K562 (cell line): ENCODE results near the gene RASGEF1C. TPM values are rescaled to one million over a fixed set of nuclear protein-coding genes. Genes with fewer than 3 reads are reported as not detected.

Source experiments
- BRF2 ChIP-seq: IDR thresholded peaks from 3 replicates; pipeline ENCODE4 v1.6.1; 2011; ENCODE audit warnings: borderline replicate concordance, mild to moderate bottlenecking; ENCODE audit not compliant: insufficient read length, insufficient read depth
- CUX1 ChIP-seq: fragments of 200-800 bp; sonication (Bioruptor generic); IDR thresholded peaks from 2 replicates; pipeline ENCODE4 v1.6.1; 2016; ENCODE audit warnings: missing genetic modification characterization, missing compliant biosample characterization
- ERF ChIP-seq: fragments of 450-650 bp; formaldehyde crosslinking; IDR thresholded peaks from 2 replicates; pipeline ENCODE4 v1.4.0; 2020; ENCODE audit warnings: mild to moderate bottlenecking, mixed read lengths
- JUNB ChIP-seq: fragments of 450-650 bp; formaldehyde crosslinking; conservative IDR thresholded peaks from 2 replicates; pipeline ENCODE4 v1.4.0; 2020; ENCODE audit warnings: mild to moderate bottlenecking
- NCOA6 ChIP-seq: fragments of 450-650 bp; IDR thresholded peaks from 2 replicates; pipeline ENCODE4 v1.6.1; 2017; ENCODE audit warnings: mild to moderate bottlenecking
- RNF2 ChIP-seq: sonication (generic); IDR thresholded peaks from 2 replicates; pipeline ENCODE4 v1.6.1; 2016
- SAFB ChIP-seq: fragments of 200-400 bp; formaldehyde crosslinking; IDR thresholded peaks from 2 replicates; pipeline ENCODE4 v1.6.1; 2017; ENCODE audit warnings: low read depth, low read length, borderline replicate concordance
- SIN3B ChIP-seq: fragments of 450-650 bp; IDR thresholded peaks from 2 replicates; pipeline ENCODE4 v1.6.1; 2017; ENCODE audit warnings: low read depth, mild to moderate bottlenecking, moderate library complexity
- SNAPC5 ChIP-seq: fragments of 250-450 bp; sonication (Bioruptor Pico); IDR thresholded peaks from 2 replicates; pipeline ENCODE4 v1.8.0; 2021; ENCODE audit warnings: moderate library complexity, mild to moderate bottlenecking, inconsistent platforms
- STAT5B ChIP-seq: fragments of 250-450 bp; sonication (Bioruptor Pico); IDR thresholded peaks from 2 replicates; pipeline ENCODE4 v1.8.0; 2021; ENCODE audit warnings: mild to moderate bottlenecking, inconsistent platforms
- TCF7 ChIP-seq: sonication (generic); IDR thresholded peaks from 2 replicates; pipeline ENCODE4 v1.6.1; 2016; ENCODE audit warnings: antibody characterized with exemption, borderline replicate concordance
- UBTF ChIP-seq, 2 experiments: IDR thresholded peaks; 2 replicates each; pipeline ENCODE4 v1.6.1; 2012; ENCODE audit warnings: improper control_type of control experiment in 2 of 2, low read depth in 2 of 2, low read length in 2 of 2, borderline replicate concordance in 1 of 2
- YY1 ChIP-seq, 3 experiments: IDR thresholded peaks; 2 replicates each; pipeline ENCODE4 v1.6.1; 2011; ENCODE audit warnings: low read length in 2 of 3, mild to moderate bottlenecking in 2 of 3, moderate library complexity in 2 of 3, borderline replicate concordance in 1 of 3, control low read depth in 1 of 3, low read depth in 1 of 3; ENCODE audit not compliant: insufficient read depth in 3 of 3, insufficient replicate concordance in 2 of 3, control insufficient read depth in 1 of 3, insufficient read length in 1 of 3; ENCODE audit errors: extremely low read depth in 1 of 3
- ZNF124 ChIP-seq: sonication (generic); formaldehyde crosslinking; IDR thresholded peaks from 2 replicates; pipeline ENCODE4 v1.8.1; 2022; ENCODE audit warnings: missing genetic modification reagents
- ZNF347 ChIP-seq: fragments of 450-650 bp; formaldehyde crosslinking; IDR thresholded peaks from 2 replicates; pipeline ENCODE4 v1.4.0; 2020; ENCODE audit warnings: low read depth, mild to moderate bottlenecking, moderate library complexity
- ZNF717 ChIP-seq: fragments of 250-450 bp; sonication (Bioruptor Pico); IDR thresholded peaks from 2 replicates; pipeline ENCODE4 v1.5.0; 2021
- ZNF785 ChIP-seq: fragments of 250-450 bp; sonication (Bioruptor Pico); IDR thresholded peaks from 2 replicates; pipeline ENCODE4 v1.4.0; 2020; ENCODE audit warnings: mild to moderate bottlenecking
- polyA plus RNA-seq, 8 experiments: library from polyadenylated mRNA; depleted of rRNA in 4 of 8; stranded (reverse) in 5 of 8; unstranded in 3 of 8; fragments of >200 nt; fragmentation: Nextera tagmentation in 2 of 8; fragmentation: Illumina TruSeq in 1 of 8; extraction: Ambion mirVana in 2 of 8; extraction: Trizol in 1 of 8; gene quantifications; 2 replicates each; pipeline versions ENCODE4 v1.2.1 to v1.2.3, GENCODE V29; 2011 to 2014; ENCODE audit warnings: inconsistent platforms in 1 of 8, missing spikeins in 1 of 8
- total RNA-seq, 7 experiments: library from RNA; depleted of rRNA in 6 of 7; stranded (reverse); fragments of >200 nt in 6 of 7; fragmentation: Illumina TruSeq in 2 of 7; extraction: Trizol in 2 of 7; gene quantifications; 2 replicates each; pipeline versions ENCODE4 v1.2.1 to v1.2.3, GENCODE V29; 2011 to 2021; ENCODE audit warnings: low replicate concordance in 1 of 7
- TF ChIP-seq, protein P1 (sequence below): fragments of 450-650 bp; formaldehyde crosslinking; IDR thresholded peaks from 2 replicates; pipeline ENCODE4 v1.4.0; 2022; ENCODE audit warnings: mild to moderate bottlenecking, moderate library complexity

RASGEF1C gene
- total and polyA plus RNA-seq, 9 of the 15 experiments (the other 6 are each of a cell fraction or from before 2014, with no cell fraction given), result 0.04 to 1.1 (median 0.21) TPM; not detected in 4

GRCh38 chr5:180209137-180209581 lies at the start of gene RASGEF1C (continued):
- TF ChIP-seq CUX1 (no peak), RNF2 (no peak), STAT5B (no peak), ERF (CRISPR knock-in tag) (no peak), UBTF (IDR thresholded peaks at IDR 0.05; ENCODE audit: borderline replicate concordance in 1 of 2, low read depth in 2 of 2, low read length in 2 of 2) (peak in 1 of 2 experiments; percentile 87; a peak in 2 of 4 replicates), ZNF785 (CRISPR knock-in tag) (no peak), YY1 (IDR thresholded peaks at IDR 0.05; ENCODE audit: borderline replicate concordance in 1 of 3, control insufficient read depth in 1 of 3, extremely low read depth in 1 of 3, insufficient read depth in 3 of 3, insufficient read length in 1 of 3, insufficient replicate concordance in 2 of 3, low read depth in 1 of 3, low read length in 2 of 3) (peak in 1 of 3 experiments; percentile 26), ZNF347 (CRISPR knock-in tag) (no peak), BRF2 (no peak), JUNB (CRISPR knock-in tag) (no peak), ZNF124 (CRISPR knock-in tag) (no peak), SAFB (no peak), SNAPC5 (CRISPR knock-in tag) (no peak), NCOA6 (no peak), TCF7 (no peak), SIN3B (0 out of 2 replicates have a peak, but pooled peaks have one; percentile 25), ZNF717 (no peak)
- TF ChIP-seq, protein P1, sequence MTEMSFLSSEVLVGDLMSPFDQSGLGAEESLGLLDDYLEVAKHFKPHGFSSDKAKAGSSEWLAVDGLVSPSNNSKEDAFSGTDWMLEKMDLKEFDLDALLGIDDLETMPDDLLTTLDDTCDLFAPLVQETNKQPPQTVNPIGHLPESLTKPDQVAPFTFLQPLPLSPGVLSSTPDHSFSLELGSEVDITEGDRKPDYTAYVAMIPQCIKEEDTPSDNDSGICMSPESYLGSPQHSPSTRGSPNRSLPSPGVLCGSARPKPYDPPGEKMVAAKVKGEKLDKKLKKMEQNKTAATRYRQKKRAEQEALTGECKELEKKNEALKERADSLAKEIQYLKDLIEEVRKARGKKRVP (CRISPR knock-in tag), result no peak
